ENCODE data around the gene KRTAP10-2. TPM values are rescaled to one million over a fixed set of nuclear protein-coding genes. Genes with fewer than 3 reads are reported as not detected.

Gene KRTAP10-2
- total and polyA plus RNA-seq, 7 donors, result not detected

GRCh38 chr21:44568667-44569556 lies 17.6 kb upstream of the KRTAP10-2 start:
- H3K27me3 ChIP-seq (ENCODE audit: insufficient read depth in 3 of 3, low read length in 2 of 3), result peaks cover 0 to 33% (median 16%) of the 10 kb centered on the region in 3 donors
- DNase-seq, result no peak
- H3K9me3 ChIP-seq, result peaks cover 5% of the 10 kb centered on the region
- no peak for TF ChIP-seq CTCF (IDR thresholded peaks at IDR 0.05)
- ATAC-seq, result no peak
- no peaks in the 10 kb centered on the region for H3K36me3 ChIP-seq (ENCODE audit: insufficient read depth in 1 of 2, low read depth in 1 of 2)
- no peaks in the 10 kb centered on the region for H3K4me1 ChIP-seq
- WGBS, 3 donors, result 36 to 37% (median 37%) methylated on average over 27 of the region's 27 CpGs
- H3K27ac ChIP-seq, result no peak overlapping the region
- H3K4me3 ChIP-seq, result no peak overlapping the region
- intact Hi-C loops (cut with DNase I), result no loop called here

- peaks cover 6% of the 10 kb centered on the region for H3K9me3 ChIP-seq
- no peak overlapping the region for H3K27ac ChIP-seq
- 45 to 62% (median 53%) methylated on average over 12 of the region's 12 CpGs for WGBS, 3 donors
- ATAC-seq (no peak), DNase-seq (no peak)
- no peak for TF ChIP-seq CTCF (IDR thresholded peaks at IDR 0.05)
- intact Hi-C loops (cut with DNase I), result no loop called here
- no peaks in the 10 kb centered on the region for H3K4me1 ChIP-seq
- H3K36me3 ChIP-seq (ENCODE audit: insufficient read depth in 1 of 2, low read depth in 1 of 2), result no peaks in the 10 kb centered on the region
- peaks cover 0 to 33% (median 13%) of the 10 kb centered on the region in 3 donors for H3K27me3 ChIP-seq (ENCODE audit: insufficient read depth in 3 of 3, low read length in 2 of 3)
- no peak overlapping the region for H3K4me3 ChIP-seq
Measured at GRCh38 chr21:44568261-44568660, 17.0 kb upstream of the KRTAP10-2 start.

GRCh38 chr21:44567481-44568171 lies 16.3 kb upstream of the KRTAP10-2 start:
- TF ChIP-seq CTCF (IDR thresholded peaks at IDR 0.05), result no peak
- intact Hi-C loops (cut with DNase I), result no loop called here
- H3K4me1 ChIP-seq, result no peaks in the 10 kb centered on the region
- no peak for ATAC-seq
- peaks cover 12% of the 10 kb centered on the region for H3K9me3 ChIP-seq
- no peak overlapping the region for H3K4me3 ChIP-seq
- H3K27me3 ChIP-seq (ENCODE audit: insufficient read depth in 3 of 3, low read length in 2 of 3), result peaks cover 0 to 33% (median 13%) of the 10 kb centered on the region in 3 donors
- no peak for DNase-seq
- no peaks in the 10 kb centered on the region for H3K36me3 ChIP-seq (ENCODE audit: insufficient read depth in 1 of 2, low read depth in 1 of 2)
- H3K27ac ChIP-seq, result no peak overlapping the region
- 83 to 92% (median 86%) methylated on average over 18 of the region's 18 CpGs for WGBS, 3 donors

- Histone ChIP-seq H3K4me3 (no peak overlapping the region), H3K9me3 (peaks cover 15% of the 10 kb centered on the region), H3K4me1 (no peaks in the 10 kb centered on the region), H3K36me3 (ENCODE audit: insufficient read depth in 1 of 2, low read depth in 1 of 2) (no peaks in the 10 kb centered on the region), H3K27me3 (ENCODE audit: insufficient read depth in 3 of 3, low read length in 2 of 3) (peaks cover 0 to 30% (median 4%) of the 10 kb centered on the region in 3 donors), H3K27ac (no peak overlapping the region)
- no peak for TF ChIP-seq CTCF (IDR thresholded peaks at IDR 0.05)
- intact Hi-C loops (cut with DNase I), result no loop called here
- ATAC-seq (no peak), DNase-seq (no peak)
- WGBS, 3 donors, result 74 to 79% (median 76%) methylated on average over 1 of the region's 1 CpG
Measured at GRCh38 chr21:44566403-44566802, 15.1 kb upstream of the KRTAP10-2 start.
